Thyroid gland (tissue), 4 donors: ENCODE data around the gene SAP30BP. TPM values are rescaled to one million over a fixed set of nuclear protein-coding genes. Genes with fewer than 3 reads are reported as not detected.

Source experiments
- DNase-seq, 2 donors: peaks; one replicate each; pipeline ENCODE4 v3.0.0-alpha.2; 2019
- H3K27ac ChIP-seq, 3 donors: fragments of 200-600 bp; sonication (generic); 1 replicate in 2 of 3; 2 replicates in 1 of 3; pipeline ENCODE4 v1.5.1; 2016 to 2019; ENCODE audit warnings: mild to moderate bottlenecking in 1 of 3, moderate library complexity in 1 of 3
- H3K27me3 ChIP-seq: fragments of 200-600 bp; sonication (generic); one replicate; pipeline ENCODE4 v1.5.1; 2019
- H3K36me3 ChIP-seq, 2 donors: fragments of 200-600 bp; sonication (generic); one replicate each; pipeline ENCODE4 v1.5.1; 2016 to 2019
- H3K4me1 ChIP-seq, 2 donors: fragments of 200-600 bp; sonication (generic); one replicate each; pipeline ENCODE4 v1.5.1; 2017 to 2019
- H3K4me3 ChIP-seq, 3 donors: fragments of 200-600 bp; sonication (generic); replicated peaks in 1 of 3; 1 replicate in 2 of 3; 2 replicates in 1 of 3; pipeline ENCODE4 v1.5.1; 2016; ENCODE audit warnings: mild to moderate bottlenecking in 1 of 3
- H3K9me3 ChIP-seq: fragments of 200-600 bp; sonication (generic); one replicate; pipeline ENCODE4 v1.5.1; 2017
- POLR2A ChIP-seq, 2 donors: fragments of 450-650 bp; IDR thresholded peaks; one replicate each; pipeline ENCODE4 v1.6.1; 2017; ENCODE audit warnings: antibody characterized with exemption in 2 of 2, mild to moderate bottlenecking in 2 of 2, moderate library complexity in 1 of 2
- WGBS, 2 donors: methylation state at CpG; one replicate each; pipeline ENCODE4 v1.1.5; 2017; 5-methylcytosine and 5-hydroxymethylcytosine counted together
- intact Hi-C: fragments of 100-400 bp; cut with DNase I; formaldehyde crosslinking; loops from one replicate; pipeline ENCODE4 v1.15.1; 2023
- total RNA-seq, 4 donors: library from RNA; depleted of rRNA; stranded (reverse); fragments of >200 nt; gene quantifications; one replicate each; pipeline ENCODE4 v1.2.3, GENCODE V29; 2016
- TF ChIP-seq, protein P1 (sequence below), 6 experiments: fragments of 200-600 bp in 3 of 6; fragments of 450-650 bp in 3 of 6; sonication (generic) in 3 of 6; IDR thresholded peaks; one replicate each; pipeline ENCODE4 v1.5.1; 2016 to 2019; ENCODE audit warnings: antibody characterized with exemption in 6 of 6, mild to moderate bottlenecking in 2 of 6, inconsistent platforms in 1 of 6, moderate library complexity in 1 of 6

The SAP30BP gene
- total RNA-seq, 4 donors from 2014 or later, result 52.5 to 83.6 (median 72.7) TPM

DNA sequence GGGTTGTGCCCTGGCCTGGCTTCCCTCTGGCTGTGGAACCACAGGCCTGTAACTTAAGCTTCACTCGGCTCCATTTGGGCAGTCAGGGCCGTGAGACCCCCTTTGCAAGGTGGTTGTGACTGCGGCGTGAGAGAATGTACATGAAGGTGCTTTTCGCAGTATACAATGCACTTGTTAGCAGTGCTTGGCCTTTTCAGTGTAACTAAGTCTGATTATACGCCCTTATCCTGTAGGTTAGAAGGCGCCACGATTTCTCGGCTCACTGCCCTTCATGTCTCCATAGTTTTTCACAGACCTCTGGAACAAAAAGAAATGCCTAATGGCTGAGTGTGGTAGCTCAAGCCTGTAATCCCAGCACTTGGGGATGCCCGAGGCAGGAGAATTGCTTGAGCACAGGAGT, 13.3 kb downstream of the SAP30BP start:
- Histone ChIP-seq H3K27me3 (no peaks in the 10 kb centered on the region), H3K4me1 (peaks cover 0 to 25% of the 10 kb centered on the region in 2 donors), H3K4me3 (no peak overlapping the region), H3K27ac (peak overlapping the region in 1 of 3 donors; percentile 35), H3K36me3 (peaks cover 0 to 6% of the 10 kb centered on the region in 2 donors), H3K9me3 (no peaks in the 10 kb centered on the region)
- intact Hi-C loops, result no loop called here
- no peak for TF ChIP-seq POLR2A (IDR thresholded peaks at IDR 0.05)
- TF ChIP-seq, protein P1, sequence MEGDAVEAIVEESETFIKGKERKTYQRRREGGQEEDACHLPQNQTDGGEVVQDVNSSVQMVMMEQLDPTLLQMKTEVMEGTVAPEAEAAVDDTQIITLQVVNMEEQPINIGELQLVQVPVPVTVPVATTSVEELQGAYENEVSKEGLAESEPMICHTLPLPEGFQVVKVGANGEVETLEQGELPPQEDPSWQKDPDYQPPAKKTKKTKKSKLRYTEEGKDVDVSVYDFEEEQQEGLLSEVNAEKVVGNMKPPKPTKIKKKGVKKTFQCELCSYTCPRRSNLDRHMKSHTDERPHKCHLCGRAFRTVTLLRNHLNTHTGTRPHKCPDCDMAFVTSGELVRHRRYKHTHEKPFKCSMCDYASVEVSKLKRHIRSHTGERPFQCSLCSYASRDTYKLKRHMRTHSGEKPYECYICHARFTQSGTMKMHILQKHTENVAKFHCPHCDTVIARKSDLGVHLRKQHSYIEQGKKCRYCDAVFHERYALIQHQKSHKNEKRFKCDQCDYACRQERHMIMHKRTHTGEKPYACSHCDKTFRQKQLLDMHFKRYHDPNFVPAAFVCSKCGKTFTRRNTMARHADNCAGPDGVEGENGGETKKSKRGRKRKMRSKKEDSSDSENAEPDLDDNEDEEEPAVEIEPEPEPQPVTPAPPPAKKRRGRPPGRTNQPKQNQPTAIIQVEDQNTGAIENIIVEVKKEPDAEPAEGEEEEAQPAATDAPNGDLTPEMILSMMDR (IDR thresholded peaks at IDR 0.05), result no peak
- 92 to 95% methylated on average over 10 of the region's 10 CpGs for WGBS, 2 donors
- DNase-seq, result no peak

DNA sequence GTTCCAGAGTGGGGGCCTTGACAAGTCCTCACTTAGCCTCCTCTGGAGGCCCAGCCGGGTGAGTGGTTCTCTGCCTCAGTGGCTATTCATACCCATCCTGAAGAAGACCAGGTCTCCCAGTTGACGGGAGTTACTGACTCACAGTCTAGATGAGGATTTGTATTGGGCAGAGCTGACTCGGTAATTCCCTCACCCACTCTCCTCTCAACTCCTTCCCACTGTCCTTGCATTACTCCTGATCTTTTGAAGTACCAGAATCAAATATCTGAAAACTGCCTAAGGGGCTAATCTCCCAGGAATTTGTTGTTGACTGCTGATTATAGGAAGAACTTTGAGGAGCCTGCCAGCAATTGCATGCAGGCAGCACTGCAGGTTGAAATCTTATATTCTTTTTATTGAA, 14.2 kb downstream of the SAP30BP start:
- WGBS, 2 donors, result 83 to 94% methylated on average over 3 of the region's 3 CpGs
- intact Hi-C loops, result no loop called here
- Histone ChIP-seq H3K27me3 (no peaks in the 10 kb centered on the region), H3K27ac (no peak overlapping the region), H3K36me3 (peaks cover 0 to 6% of the 10 kb centered on the region in 2 donors), H3K4me1 (peaks cover 0 to 33% of the 10 kb centered on the region in 2 donors), H3K4me3 (no peak overlapping the region), H3K9me3 (no peaks in the 10 kb centered on the region)
- TF ChIP-seq POLR2A (IDR thresholded peaks at IDR 0.05), result no peak
- TF ChIP-seq, protein P1 (IDR thresholded peaks at IDR 0.05), result no peak
- DNase-seq, result no peak

DNA sequence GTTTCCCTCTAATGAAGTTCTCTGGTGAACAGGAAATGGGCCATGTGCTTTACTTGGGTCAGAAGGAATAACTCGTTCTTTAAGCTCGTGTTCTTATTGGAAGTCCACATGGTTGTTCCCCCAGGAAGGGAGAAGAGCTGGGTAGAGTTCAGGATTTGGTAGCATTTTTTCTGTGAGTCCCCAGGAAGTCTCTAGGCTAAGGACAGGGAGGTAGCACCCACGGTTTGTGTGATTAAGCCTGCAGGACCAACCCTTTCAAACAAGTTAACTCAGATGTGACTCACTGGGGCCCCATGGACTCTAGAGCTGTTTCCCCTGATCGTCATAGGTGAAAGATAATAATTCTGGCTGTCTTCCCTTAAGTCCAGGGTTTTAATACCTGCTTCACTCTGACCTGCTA, 16.4 kb downstream of the SAP30BP start:
- intact Hi-C loops, result no loop called here
- peaks cover 0 to 40% of the 10 kb centered on the region in 2 donors for H3K4me1 ChIP-seq
- TF ChIP-seq, protein P1 (IDR thresholded peaks at IDR 0.05), result no peak
- TF ChIP-seq POLR2A (IDR thresholded peaks at IDR 0.05), result no peak
- H3K4me3 ChIP-seq, result no peak overlapping the region
- WGBS, 2 donors, result 81 to 88% methylated on average over 4 of the region's 4 CpGs
- H3K27ac ChIP-seq, result no peak overlapping the region
- no peak for DNase-seq
- H3K36me3 ChIP-seq, result peaks cover 0 to 6% of the 10 kb centered on the region in 2 donors
- H3K27me3 ChIP-seq, result no peaks in the 10 kb centered on the region
- H3K9me3 ChIP-seq, result no peaks in the 10 kb centered on the region

DNA sequence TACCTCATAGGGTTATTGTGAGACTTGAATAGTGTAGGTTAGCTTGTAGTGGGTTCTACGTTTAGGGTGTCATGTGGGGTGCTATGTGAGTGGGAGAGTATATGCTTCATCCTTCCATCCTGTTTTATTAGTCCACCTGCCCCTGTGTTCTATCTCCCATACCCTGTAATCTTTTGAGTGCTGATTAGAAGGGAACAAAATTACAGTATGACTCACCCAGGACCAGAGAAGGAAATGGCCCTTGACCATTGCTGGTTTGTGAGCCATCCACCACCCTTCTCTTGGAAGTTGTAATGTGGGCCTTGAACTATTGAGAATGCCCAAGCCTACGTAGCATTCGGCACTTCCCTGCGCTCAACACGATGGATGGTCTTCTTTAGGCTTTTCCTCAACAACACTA, 17.1 kb downstream of the SAP30BP start:
- H3K4me3 ChIP-seq, result no peak overlapping the region
- H3K27me3 ChIP-seq, result no peaks in the 10 kb centered on the region
- H3K27ac ChIP-seq, result no peak overlapping the region
- peaks cover 0 to 6% of the 10 kb centered on the region in 2 donors for H3K36me3 ChIP-seq
- DNase-seq, result no peak
- intact Hi-C loops, result no loop called here
- 93 to 99% methylated on average over 5 of the region's 5 CpGs for WGBS, 2 donors
- no peaks in the 10 kb centered on the region for H3K9me3 ChIP-seq
- no peak for TF ChIP-seq POLR2A (IDR thresholded peaks at IDR 0.05)
- TF ChIP-seq, protein P1 (IDR thresholded peaks at IDR 0.05), result no peak
- peaks cover 2 to 44% of the 10 kb centered on the region in 2 donors for H3K4me1 ChIP-seq

DNA sequence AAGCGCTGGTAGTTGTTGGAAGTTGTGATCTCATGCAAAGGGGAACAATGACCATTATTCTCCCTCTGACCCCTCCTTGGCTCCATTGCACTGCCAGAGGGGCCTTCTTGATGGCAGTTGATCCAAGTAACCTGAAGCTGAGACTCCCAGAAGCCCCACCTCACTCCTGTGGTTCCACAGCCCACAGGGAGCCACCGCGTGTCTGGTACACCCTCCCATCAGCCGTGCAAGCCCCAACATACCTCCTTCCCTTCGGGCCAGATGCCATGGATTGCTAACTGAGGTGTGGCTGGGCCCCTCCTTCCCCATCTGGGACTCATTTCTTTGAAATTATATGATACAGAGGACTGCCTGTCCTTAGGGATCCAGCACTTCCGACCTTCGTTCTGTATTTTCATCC, 17.8 kb downstream of the SAP30BP start:
- 79 to 85% methylated on average over 7 of the region's 7 CpGs for WGBS, 2 donors
- DNase-seq, result no peak
- Histone ChIP-seq H3K36me3 (peaks cover 0 to 6% of the 10 kb centered on the region in 2 donors), H3K27ac (no peak overlapping the region), H3K27me3 (no peaks in the 10 kb centered on the region), H3K4me3 (no peak overlapping the region), H3K4me1 (peaks cover 8 to 43% of the 10 kb centered on the region in 2 donors), H3K9me3 (no peaks in the 10 kb centered on the region)
- intact Hi-C loops, result no loop called here
- TF ChIP-seq, protein P1 (IDR thresholded peaks at IDR 0.05), result no peak
- no peak for TF ChIP-seq POLR2A (IDR thresholded peaks at IDR 0.05)
